Duodenal mucosa (tissue), 2 donors: ENCODE measurements around the gene CDKN2D.
"Not testable (repeated sequence)": the region's sequence is repeated elsewhere in the genome, so short reads cannot be mapped to it uniquely, and the experiment has no call there.

Experiments
- H3K27ac ChIP-seq: one replicate; pipeline ENCODE4 v1.7.0; 2013; ENCODE audit warnings: low read depth, low read length
- H3K27me3 ChIP-seq, 2 donors: one replicate each; pipeline ENCODE4 v1.7.0; 2013; ENCODE audit warnings: low read length in 2 of 2, control low read depth in 1 of 2; ENCODE audit not compliant: insufficient read depth in 2 of 2, control insufficient read depth in 1 of 2
- H3K36me3 ChIP-seq, 2 donors: one replicate each; pipeline ENCODE4 v1.7.0; 2013; ENCODE audit warnings: low read length in 2 of 2, control low read depth in 1 of 2; ENCODE audit not compliant: insufficient read depth in 2 of 2, control insufficient read depth in 1 of 2
- H3K4me1 ChIP-seq, 2 donors: one replicate each; pipeline ENCODE4 v1.7.0; 2013; ENCODE audit warnings: low read length in 2 of 2, control low read depth in 1 of 2; ENCODE audit not compliant: insufficient read depth in 2 of 2, control insufficient read depth in 1 of 2
- H3K4me3 ChIP-seq, 2 donors: one replicate each; pipeline ENCODE4 v1.7.0; 2013; ENCODE audit warnings: low read length in 2 of 2, low read depth in 1 of 2
- H3K9ac ChIP-seq, 2 donors: one replicate each; pipeline ENCODE4 v1.7.0; 2013; ENCODE audit warnings: low read length in 2 of 2, low read depth in 1 of 2
- H3K9me3 ChIP-seq, 2 donors: one replicate each; pipeline ENCODE4 v1.7.0; 2013; ENCODE audit warnings: low read length in 2 of 2, control low read depth in 1 of 2; ENCODE audit not compliant: control insufficient read depth in 1 of 2

CDKN2D gene

GRCh38 chr19:10543420-10544241 is 25.1 kb downstream of the CDKN2D start, which contains the start of gene ATG4D:
Gene ATG4D, plus strand, starts transcription at chr19:10543904. Its CDS starts 187 bp downstream, at chr19:10544091.
- Histone ChIP-seq H3K27me3 (no peaks in the 10 kb centered on the region), H3K4me1 (peaks cover 12 to 18% of the 10 kb centered on the region in 2 donors), H3K9ac (peak within 1 kb of the TSS; percentile 82 to 92), H3K4me3 (peak within 1 kb of the TSS; percentile 84 to 98), H3K27ac (peak within 1 kb of the TSS; percentile 84), H3K36me3 (peaks cover 12 to 15% of the 10 kb centered on the region in 2 donors), H3K9me3 (no peaks in the 10 kb centered on the region)

- Histone ChIP-seq H3K9me3 (no peaks in the 10 kb centered on the region), H3K4me1 (peaks cover 12 to 18% of the 10 kb centered on the region in 2 donors), H3K27ac (no peak overlapping the region), H3K9ac (peak overlapping the region in 1 of 2 donors; percentile 25), H3K36me3 (peaks cover 6 to 9% of the 10 kb centered on the region in 2 donors), H3K27me3 (peaks cover 0 to 3% of the 10 kb centered on the region in 2 donors), H3K4me3 (peak overlapping the region; percentile 84 to 98)
Observed at GRCh38 chr19:10543059-10543419, 25.7 kb downstream of the CDKN2D start.

- not testable (repeated sequence) for H3K4me3 ChIP-seq, H3K9me3 ChIP-seq, H3K27ac ChIP-seq, H3K9ac ChIP-seq, H3K36me3 ChIP-seq, H3K4me1 ChIP-seq, H3K27me3 ChIP-seq
Observed at GRCh38 chr19:10539016-10539415, 29.8 kb downstream of the CDKN2D start.

- Histone ChIP-seq H3K27ac (no peak overlapping the region), H3K27me3 (peaks cover 0 to 5% of the 10 kb centered on the region in 2 donors), H3K36me3 (no peaks in the 10 kb centered on the region), H3K4me1 (peaks cover 4% of the 10 kb centered on the region in 2 donors), H3K9ac (no peak overlapping the region), H3K9me3 (no peaks in the 10 kb centered on the region), H3K4me3 (no peak overlapping the region)
Observed at GRCh38 chr19:10538204-10538983, 30.4 kb downstream of the CDKN2D start.

- Histone ChIP-seq H3K27me3 (peaks cover 0 to 5% of the 10 kb centered on the region in 2 donors), H3K27ac (no peak overlapping the region), H3K4me3 (no peak overlapping the region), H3K9me3 (peaks cover 0 to under 1% of the 10 kb centered on the region in 2 donors), H3K9ac (no peak overlapping the region), H3K36me3 (no peaks in the 10 kb centered on the region), H3K4me1 (no peaks in the 10 kb centered on the region)
Observed at GRCh38 chr19:10537668-10538067, 31.1 kb downstream of the CDKN2D start.

GRCh38 chr19:10535613-10536012 is 33.2 kb downstream of the CDKN2D start:
- no peaks in the 10 kb centered on the region for H3K4me1 ChIP-seq
- H3K36me3 ChIP-seq = no peaks in the 10 kb centered on the region
- no peak overlapping the region for H3K4me3 ChIP-seq
- H3K9ac ChIP-seq = no peak overlapping the region
- no peak overlapping the region for H3K27ac ChIP-seq
- H3K27me3 ChIP-seq = peaks cover 0 to 5% of the 10 kb centered on the region in 2 donors
- peaks cover 0 to 3% of the 10 kb centered on the region in 2 donors for H3K9me3 ChIP-seq

GRCh38 chr19:10533646-10534386 is 35.0 kb downstream of the CDKN2D start:
- no peak overlapping the region for H3K9ac ChIP-seq
- peaks cover 0 to 3% of the 10 kb centered on the region in 2 donors for H3K9me3 ChIP-seq
- H3K4me3 ChIP-seq = no peak overlapping the region
- H3K36me3 ChIP-seq = no peaks in the 10 kb centered on the region
- H3K27ac ChIP-seq = no peak overlapping the region
- H3K4me1 ChIP-seq = no peaks in the 10 kb centered on the region
- H3K27me3 ChIP-seq = peaks cover 0 to 5% of the 10 kb centered on the region in 2 donors

- Histone ChIP-seq H3K27ac (no peak overlapping the region), H3K9me3 (peaks cover 0 to 3% of the 10 kb centered on the region in 2 donors), H3K4me1 (no peaks in the 10 kb centered on the region), H3K27me3 (no peaks in the 10 kb centered on the region), H3K9ac (no peak overlapping the region), H3K36me3 (no peaks in the 10 kb centered on the region), H3K4me3 (no peak overlapping the region)
Observed at GRCh38 chr19:10532457-10532856, 36.3 kb downstream of the CDKN2D start.

GRCh38 chr19:10526887-10527286 is 41.9 kb downstream of the CDKN2D start:
- H3K27me3 ChIP-seq = not testable (repeated sequence)

More at GRCh38 chr19:10526887-10527286, 41.9 kb downstream of the CDKN2D start:
- not testable (repeated sequence) for H3K4me1 ChIP-seq, H3K36me3 ChIP-seq, H3K4me3 ChIP-seq, H3K9me3 ChIP-seq, H3K9ac ChIP-seq, H3K27ac ChIP-seq
